DND-41 (cell line): ENCODE results near the gene TSHZ2.

ENCODE experiments used
- CTCF ChIP-seq: IDR thresholded peaks from 2 replicates; pipeline ENCODE4 v1.5.1; 2012; ENCODE audit warnings: borderline replicate concordance, low read length, moderate library complexity, mild to moderate bottlenecking; ENCODE audit not compliant: poor library complexity, severe bottlenecking; ENCODE audit errors: extremely low read depth
- EZH2 ChIP-seq: IDR thresholded peaks from 3 replicates; pipeline ENCODE4 v1.6.1; 2012; ENCODE audit warnings: borderline replicate concordance, low read depth, mild to moderate bottlenecking, moderate library complexity, low read length, inconsistent platforms; ENCODE audit not compliant: severe bottlenecking

GRCh38 chr20:52996130-52996529, 24.0 kb downstream of the TSHZ2 start:
- no peak for TF ChIP-seq CTCF
- TF ChIP-seq EZH2 = no peak
